GM18951 (cell line): Measurements from ENCODE around the gene CENPH.
A peak's percentile ranks its signal among the peaks of the same experiment; 100 is the strongest.
"Not testable (repeated sequence)": the region's sequence is repeated elsewhere in the genome, so short reads cannot be mapped to it uniquely, and the experiment has no call there.

Experiments used
- POLR2A ChIP-seq: IDR thresholded peaks from 4 replicates; pipeline ENCODE4 v1.6.1; 2011; ENCODE audit warnings: mild to moderate bottlenecking; ENCODE audit not compliant: insufficient read length, insufficient read depth; ENCODE audit errors: extremely low read depth
- in situ Hi-C: fragments of 300-500 bp; cut with MboI; formaldehyde crosslinking; loops from one replicate; pipeline ENCODE4 v1.12.0; 2022; ENCODE audit warnings: low sequenced_read_pairs, mixed read lengths, inconsistent platforms; ENCODE audit not compliant: unreplicated experiment

Gene CENPH

GRCh38 chr5:69217548-69218526, 28.5 kb downstream of the CENPH start:
- TF ChIP-seq POLR2A, result peak; percentile 79
- in situ Hi-C loops, result no loop called here

- in situ Hi-C loops, result no loop called here
- TF ChIP-seq POLR2A, result no peak
These were observed 30.6 kb downstream of the CENPH start for GRCh38 chr5:69219939-69220338.

- in situ Hi-C loops, result not testable (repeated sequence)
These were observed 31.0 kb downstream of the CENPH start for GRCh38 chr5:69220371-69220770.

- in situ Hi-C loops, result not testable (repeated sequence)
These were observed 31.4 kb downstream of the CENPH start for GRCh38 chr5:69220833-69221232.

- no peak for TF ChIP-seq POLR2A
- in situ Hi-C loops, result no loop called here
These were observed 35.1 kb downstream of the CENPH start for GRCh38 chr5:69224520-69224919.

- no peak for TF ChIP-seq POLR2A
- in situ Hi-C loops, result no loop called here
These were observed 36.5 kb downstream of the CENPH start for GRCh38 chr5:69225860-69226259.

- in situ Hi-C loops, result no loop called here
- no peak for TF ChIP-seq POLR2A
These were observed 40.8 kb downstream of the CENPH start for GRCh38 chr5:69230181-69230580.

- in situ Hi-C loops, result no loop called here
- TF ChIP-seq POLR2A, result no peak
These were observed 41.9 kb downstream of the CENPH start for GRCh38 chr5:69231281-69231680.

GRCh38 chr5:69231851-69232250, 42.5 kb downstream of the CENPH start:
- no peak for TF ChIP-seq POLR2A

GRCh38 chr5:69234457-69235268, 45.3 kb downstream of the CENPH start, which contains the start of gene CDK7:
Gene CDK7 (plus strand): TSS chr5:69234886. CDS start chr5:69234976, 90 bp downstream.
- peak; percentile 81 for TF ChIP-seq POLR2A
- in situ Hi-C loops, result no loop called here

More at GRCh38 chr5:69231851-69232250, 42.5 kb downstream of the CENPH start:
- in situ Hi-C loops, result no loop called here

GRCh38 chr5:69236733-69237132, 47.4 kb downstream of the CENPH start:
- in situ Hi-C loops, result not testable (repeated sequence)

GRCh38 chr5:69237877-69238276, 48.5 kb downstream of the CENPH start:
- no peak for TF ChIP-seq POLR2A
- in situ Hi-C loops, result no loop called here

GRCh38 chr5:69238760-69239251, 49.4 kb downstream of the CENPH start:
- no peak for TF ChIP-seq POLR2A
- in situ Hi-C loops, result no loop called here
